ENCODE measurements around the gene NR2F1-AS1. TPM values are rescaled to one million over a fixed set of nuclear protein-coding genes. Genes with fewer than 3 reads are reported as not detected.
"Not testable (repeated sequence)": the region's sequence is repeated elsewhere in the genome, so short reads cannot be mapped to it uniquely, and the experiment has no call there.

Gene NR2F1-AS1
- total RNA-seq, 1 experiment from 2014 or later, result 1.7 TPM

- no peak for DNase-seq
- H3K9ac ChIP-seq (ENCODE audit: low read length), result no peak overlapping the region
These were observed 70.2 kb downstream of the NR2F1-AS1 start for GRCh38 chr5:93510626-93511380.

GRCh38 chr5:93505553-93505952, 75.5 kb downstream of the NR2F1-AS1 start:
- H3K4me3 ChIP-seq (ENCODE audit: low read length); H3K27me3 ChIP-seq (ENCODE audit: low read length); H3K27ac ChIP-seq (ENCODE audit: low read length); H4K20me1 ChIP-seq (ENCODE audit: insufficient read depth, low read depth, low read length); H3K9ac ChIP-seq (ENCODE audit: low read length); H3K4me1 ChIP-seq (ENCODE audit: low read length); H2AFZ ChIP-seq (ENCODE audit: low read length); H3K4me2 ChIP-seq (ENCODE audit: low read depth, low read length, poor library complexity, severe bottlenecking); H3K9me2 ChIP-seq (replicated peaks; ENCODE audit: insufficient read depth, low read length); H3K79me2 ChIP-seq (ENCODE audit: low read length); H3K36me3 ChIP-seq (ENCODE audit: insufficient read depth, low read length); DNase-seq; H3K9me3 ChIP-seq (ENCODE audit: low read length): not testable (repeated sequence)

More at GRCh38 chr5:93510626-93511380, 70.2 kb downstream of the NR2F1-AS1 start:
- Histone ChIP-seq H3K4me2 (ENCODE audit: low read depth, low read length, poor library complexity, severe bottlenecking) (no peak overlapping the region), H3K79me2 (ENCODE audit: low read length) (no peaks in the 10 kb centered on the region), H3K4me3 (ENCODE audit: low read length) (no peak overlapping the region), H2AFZ (ENCODE audit: low read length) (no peak overlapping the region), H3K27me3 (ENCODE audit: low read length) (no peaks in the 10 kb centered on the region), H3K4me1 (ENCODE audit: low read length) (no peaks in the 10 kb centered on the region), H3K9me2 (replicated peaks; ENCODE audit: insufficient read depth, low read length) (no peaks in the 10 kb centered on the region), H3K36me3 (ENCODE audit: insufficient read depth, low read length) (no peaks in the 10 kb centered on the region), H3K9me3 (ENCODE audit: low read length) (peaks cover 3% of the 10 kb centered on the region; the same call in 1 of the 2 replicates), H3K27ac (ENCODE audit: low read length) (no peak overlapping the region), H4K20me1 (ENCODE audit: insufficient read depth, low read depth, low read length) (no peaks in the 10 kb centered on the region)

- H3K27me3 ChIP-seq (ENCODE audit: low read length), result no peaks in the 10 kb centered on the region
- H3K27ac ChIP-seq (ENCODE audit: low read length), result no peak overlapping the region
- no peaks in the 10 kb centered on the region for H3K9me2 ChIP-seq (replicated peaks; ENCODE audit: insufficient read depth, low read length)
- H3K9me3 ChIP-seq (ENCODE audit: low read length), result no peaks in the 10 kb centered on the region
- H2AFZ ChIP-seq (ENCODE audit: low read length), result no peak overlapping the region
- H3K36me3 ChIP-seq (ENCODE audit: insufficient read depth, low read length), result no peaks in the 10 kb centered on the region
- no peak overlapping the region for H3K4me2 ChIP-seq (ENCODE audit: low read depth, low read length, poor library complexity, severe bottlenecking)
- no peaks in the 10 kb centered on the region for H3K4me1 ChIP-seq (ENCODE audit: low read length)
- H3K9ac ChIP-seq (ENCODE audit: low read length), result no peak overlapping the region
- no peak overlapping the region for H3K4me3 ChIP-seq (ENCODE audit: low read length)
- no peak for DNase-seq
- H3K79me2 ChIP-seq (ENCODE audit: low read length), result no peaks in the 10 kb centered on the region
- no peaks in the 10 kb centered on the region for H4K20me1 ChIP-seq (ENCODE audit: insufficient read depth, low read depth, low read length)
These were observed 77.4 kb downstream of the NR2F1-AS1 start for GRCh38 chr5:93503598-93504067.

GRCh38 chr5:93497096-93497495, 83.9 kb downstream of the NR2F1-AS1 start:
- H3K36me3 ChIP-seq (ENCODE audit: insufficient read depth, low read length), result no peaks in the 10 kb centered on the region
- no peak overlapping the region for H2AFZ ChIP-seq (ENCODE audit: low read length)
- no peak for DNase-seq
- no peaks in the 10 kb centered on the region for H3K9me2 ChIP-seq (replicated peaks; ENCODE audit: insufficient read depth, low read length)
- H3K79me2 ChIP-seq (ENCODE audit: low read length), result no peaks in the 10 kb centered on the region
- H3K27me3 ChIP-seq (ENCODE audit: low read length), result no peaks in the 10 kb centered on the region
- H3K4me1 ChIP-seq (ENCODE audit: low read length), result no peaks in the 10 kb centered on the region
- H3K27ac ChIP-seq (ENCODE audit: low read length), result no peak overlapping the region
- no peak overlapping the region for H3K4me3 ChIP-seq (ENCODE audit: low read length)
- H4K20me1 ChIP-seq (ENCODE audit: insufficient read depth, low read depth, low read length), result no peaks in the 10 kb centered on the region
- no peaks in the 10 kb centered on the region; the same call in 1 of the 2 replicates for H3K9me3 ChIP-seq (ENCODE audit: low read length)
- no peak overlapping the region for H3K4me2 ChIP-seq (ENCODE audit: low read depth, low read length, poor library complexity, severe bottlenecking)
- no peak overlapping the region for H3K9ac ChIP-seq (ENCODE audit: low read length)

GRCh38 chr5:93479982-93480509, 101.0 kb downstream of the NR2F1-AS1 start:
- Histone ChIP-seq H3K4me3 (ENCODE audit: low read length) (no peak overlapping the region), H3K9ac (ENCODE audit: low read length) (no peak overlapping the region), H3K4me1 (ENCODE audit: low read length) (no peaks in the 10 kb centered on the region), H2AFZ (ENCODE audit: low read length) (no peak overlapping the region), H3K27me3 (ENCODE audit: low read length) (no peaks in the 10 kb centered on the region), H3K4me2 (ENCODE audit: low read depth, low read length, poor library complexity, severe bottlenecking) (no peak overlapping the region), H3K79me2 (ENCODE audit: low read length) (no peaks in the 10 kb centered on the region), H4K20me1 (ENCODE audit: insufficient read depth, low read depth, low read length) (no peaks in the 10 kb centered on the region), H3K27ac (ENCODE audit: low read length) (no peak overlapping the region), H3K9me2 (replicated peaks; ENCODE audit: insufficient read depth, low read length) (no peaks in the 10 kb centered on the region), H3K9me3 (ENCODE audit: low read length) (peaks cover 9% of the 10 kb centered on the region; the same call in 1 of the 2 replicates), H3K36me3 (ENCODE audit: insufficient read depth, low read length) (no peaks in the 10 kb centered on the region)
- no peak for DNase-seq

GRCh38 chr5:93477816-93478215, 103.2 kb downstream of the NR2F1-AS1 start:
- H3K4me1 ChIP-seq (ENCODE audit: low read length), result no peaks in the 10 kb centered on the region
- H3K4me2 ChIP-seq (ENCODE audit: low read depth, low read length, poor library complexity, severe bottlenecking), result no peak overlapping the region
- no peak overlapping the region for H3K9ac ChIP-seq (ENCODE audit: low read length)
- no peak for DNase-seq
- no peaks in the 10 kb centered on the region for H4K20me1 ChIP-seq (ENCODE audit: insufficient read depth, low read depth, low read length)
- no peak overlapping the region for H3K27ac ChIP-seq (ENCODE audit: low read length)
- H2AFZ ChIP-seq (ENCODE audit: low read length), result no peak overlapping the region
- H3K36me3 ChIP-seq (ENCODE audit: insufficient read depth, low read length), result no peaks in the 10 kb centered on the region
- peaks cover 9% of the 10 kb centered on the region; the same call in 1 of the 2 replicates for H3K9me3 ChIP-seq (ENCODE audit: low read length)
- H3K79me2 ChIP-seq (ENCODE audit: low read length), result no peaks in the 10 kb centered on the region
- no peak overlapping the region for H3K4me3 ChIP-seq (ENCODE audit: low read length)
- H3K27me3 ChIP-seq (ENCODE audit: low read length), result no peaks in the 10 kb centered on the region
- no peaks in the 10 kb centered on the region for H3K9me2 ChIP-seq (replicated peaks; ENCODE audit: insufficient read depth, low read length)

GRCh38 chr5:93476251-93476742, 104.7 kb downstream of the NR2F1-AS1 start:
- Histone ChIP-seq H3K4me3 (ENCODE audit: low read length) (no peak overlapping the region), H3K27ac (ENCODE audit: low read length) (no peak overlapping the region), H3K36me3 (ENCODE audit: insufficient read depth, low read length) (no peaks in the 10 kb centered on the region), H4K20me1 (ENCODE audit: insufficient read depth, low read depth, low read length) (no peaks in the 10 kb centered on the region), H3K4me1 (ENCODE audit: low read length) (no peaks in the 10 kb centered on the region), H2AFZ (ENCODE audit: low read length) (no peak overlapping the region), H3K9ac (ENCODE audit: low read length) (no peak overlapping the region), H3K4me2 (ENCODE audit: low read depth, low read length, poor library complexity, severe bottlenecking) (no peak overlapping the region), H3K9me3 (ENCODE audit: low read length) (peaks cover 9% of the 10 kb centered on the region; the same call in 1 of the 2 replicates), H3K9me2 (replicated peaks; ENCODE audit: insufficient read depth, low read length) (no peaks in the 10 kb centered on the region), H3K79me2 (ENCODE audit: low read length) (no peaks in the 10 kb centered on the region), H3K27me3 (ENCODE audit: low read length) (no peaks in the 10 kb centered on the region)
- DNase-seq, result no peak

GRCh38 chr5:93462916-93463315, 118.1 kb downstream of the NR2F1-AS1 start:
- Histone ChIP-seq H3K4me2 (ENCODE audit: low read depth, low read length, poor library complexity, severe bottlenecking) (no peak overlapping the region), H3K36me3 (ENCODE audit: insufficient read depth, low read length) (no peaks in the 10 kb centered on the region), H3K4me3 (ENCODE audit: low read length) (no peak overlapping the region), H3K9me3 (ENCODE audit: low read length) (no peaks in the 10 kb centered on the region; the same call in 1 of the 2 replicates), H4K20me1 (ENCODE audit: insufficient read depth, low read depth, low read length) (no peaks in the 10 kb centered on the region), H3K27me3 (ENCODE audit: low read length) (no peaks in the 10 kb centered on the region), H2AFZ (ENCODE audit: low read length) (no peak overlapping the region), H3K79me2 (ENCODE audit: low read length) (no peaks in the 10 kb centered on the region), H3K9ac (ENCODE audit: low read length) (no peak overlapping the region), H3K9me2 (replicated peaks; ENCODE audit: insufficient read depth, low read length) (no peaks in the 10 kb centered on the region), H3K27ac (ENCODE audit: low read length) (no peak overlapping the region), H3K4me1 (ENCODE audit: low read length) (no peaks in the 10 kb centered on the region)
- DNase-seq, result no peak
